ENCODE data around the gene ESRRG. TPM values are rescaled to one million over a fixed set of nuclear protein-coding genes. Genes with fewer than 3 reads are reported as not detected.

The ESRRG gene
- total RNA-seq, 6 experiments from 2014 or later: 0.11 to 1.9 (median 0.18) TPM

GRCh38 chr1:216554934-216555333, 168.3 kb downstream of the ESRRG start:
- no peak overlapping the region for H3K27ac ChIP-seq
- no peaks in the 10 kb centered on the region for H3K27me3 ChIP-seq
- intact Hi-C loops (cut with DNase I): loop anchor here in 1 of 2 donors (10.0 kb wide), 1 partner anchor 240 kb away; no protein-coding TSS in a partner anchor
- DNase-seq: no peak
- no peaks in the 10 kb centered on the region for H3K36me3 ChIP-seq
- H3K9me3 ChIP-seq: no peaks in the 10 kb centered on the region
- no peaks in the 10 kb centered on the region for H3K4me1 ChIP-seq
- H3K4me3 ChIP-seq: no peak overlapping the region
- no peak for ATAC-seq
- no peak for TF ChIP-seq CTCF (IDR thresholded peaks at IDR 0.05)
- TF ChIP-seq POLR2A (IDR thresholded peaks at IDR 0.05): no peak

- intact Hi-C loops (cut with DNase I): loop anchor here in 1 of 2 donors (10.0 kb wide), 1 partner anchor 239 kb away; no protein-coding TSS in a partner anchor
- H3K4me1 ChIP-seq: no peaks in the 10 kb centered on the region
- DNase-seq (no peak), ATAC-seq (no peak)
- 92% methylated on average over 3 of the region's 3 CpGs for WGBS (ENCODE audit: insufficient coverage, low coverage, low lambda C conversion rate, missing lambda C conversion rate)
- no peak overlapping the region for H3K4me3 ChIP-seq
- H3K9me3 ChIP-seq: no peaks in the 10 kb centered on the region
- no peaks in the 10 kb centered on the region for H3K36me3 ChIP-seq
- TF ChIP-seq POLR2A (IDR thresholded peaks at IDR 0.05): no peak
- no peaks in the 10 kb centered on the region for H3K27me3 ChIP-seq
- no peak overlapping the region for H3K27ac ChIP-seq
Observed at GRCh38 chr1:216553766-216554165, 169.5 kb downstream of the ESRRG start.

GRCh38 chr1:216553040-216553439, 170.2 kb downstream of the ESRRG start:
- H3K27ac ChIP-seq: no peak overlapping the region
- TF ChIP-seq CTCF (IDR thresholded peaks at IDR 0.05): no peak
- no peak for TF ChIP-seq POLR2A (IDR thresholded peaks at IDR 0.05)
- no peak overlapping the region for H3K4me3 ChIP-seq
- no peaks in the 10 kb centered on the region for H3K27me3 ChIP-seq
- no peak for DNase-seq
- intact Hi-C loops (cut with DNase I): loop anchor here in 1 of 2 donors (10.0 kb wide), 1 partner anchor 238 kb away; no protein-coding TSS in a partner anchor
- no peak for ATAC-seq
- H3K36me3 ChIP-seq: no peaks in the 10 kb centered on the region
- H3K9me3 ChIP-seq: no peaks in the 10 kb centered on the region
- 25% methylated on average over 1 of the region's 1 CpG for WGBS (ENCODE audit: insufficient coverage, low coverage, low lambda C conversion rate, missing lambda C conversion rate)
- H3K4me1 ChIP-seq: no peaks in the 10 kb centered on the region

- Histone ChIP-seq H3K4me3 (no peak overlapping the region), H3K4me1 (no peaks in the 10 kb centered on the region), H3K36me3 (no peaks in the 10 kb centered on the region), H3K9me3 (no peaks in the 10 kb centered on the region), H3K27ac (no peak overlapping the region), H3K27me3 (no peaks in the 10 kb centered on the region)
- intact Hi-C loops (cut with DNase I): loop anchor here in 1 of 2 donors (10.0 kb wide), 1 partner anchor 235 kb away; no protein-coding TSS in a partner anchor
- TF ChIP-seq POLR2A (IDR thresholded peaks at IDR 0.05) (no peak), CTCF (IDR thresholded peaks at IDR 0.05) (no peak)
- 68% methylated on average over 4 of the region's 4 CpGs for WGBS (ENCODE audit: insufficient coverage, low coverage, low lambda C conversion rate, missing lambda C conversion rate)
- DNase-seq: no peak
- ATAC-seq: no peak
Observed at GRCh38 chr1:216549796-216550195, 173.4 kb downstream of the ESRRG start.

- TF ChIP-seq POLR2A (IDR thresholded peaks at IDR 0.05) (no peak), CTCF (IDR thresholded peaks at IDR 0.05) (no peak)
- no peaks in the 10 kb centered on the region for H3K9me3 ChIP-seq
- 48% methylated on average over 2 of the region's 2 CpGs for WGBS (ENCODE audit: insufficient coverage, low coverage, low lambda C conversion rate, missing lambda C conversion rate)
Observed at GRCh38 chr1:216542741-216543140, 180.5 kb downstream of the ESRRG start.

More at GRCh38 chr1:216542741-216543140, 180.5 kb downstream of the ESRRG start:
- H3K27ac ChIP-seq: no peak overlapping the region
- no peak for ATAC-seq
- H3K4me1 ChIP-seq: no peaks in the 10 kb centered on the region
- no peaks in the 10 kb centered on the region for H3K36me3 ChIP-seq
- no peaks in the 10 kb centered on the region for H3K27me3 ChIP-seq
- intact Hi-C loops (cut with DNase I): no loop called here
- no peak for DNase-seq
- no peak overlapping the region for H3K4me3 ChIP-seq
